Small intestine (tissue), 7 donors: ENCODE data around the gene RAB25. TPM values are rescaled to one million over a fixed set of nuclear protein-coding genes. Genes with fewer than 3 reads are reported as not detected.

Experiments
- DNase-seq, 2 donors: peaks; one replicate each; pipeline versions ENCODE4 v3.0.0 to v3.0.0-alpha.2; 2013
- FAIRE-seq: peaks from 2 replicates; lab custom pipeline; 2012; peaks lifted over from hg19 to GRCh38; lab: Jason Lieb, UNC
- H3K27ac ChIP-seq, 3 donors: one replicate each; pipeline ENCODE4 v1.5.1; 2013; ENCODE audit warnings: low read length in 2 of 3, mild to moderate bottlenecking in 2 of 3, control low read depth in 1 of 3, inconsistent platforms in 1 of 3, low read depth in 1 of 3, moderate library complexity in 1 of 3
- H3K27me3 ChIP-seq, 3 donors: one replicate each; pipeline ENCODE4 v1.6.1; 2013; ENCODE audit warnings: low read length in 3 of 3, inconsistent platforms in 1 of 3; ENCODE audit not compliant: control insufficient read depth in 3 of 3, insufficient read depth in 3 of 3
- H3K36me3 ChIP-seq, 3 donors: one replicate each; pipeline ENCODE4 v1.6.1; 2013; ENCODE audit warnings: low read length in 3 of 3, inconsistent platforms in 1 of 3, low read depth in 1 of 3, mild to moderate bottlenecking in 1 of 3, moderate library complexity in 1 of 3; ENCODE audit not compliant: control insufficient read depth in 3 of 3, insufficient read depth in 2 of 3
- H3K4me1 ChIP-seq, 3 donors: one replicate each; pipeline ENCODE4 v1.6.1; 2013; ENCODE audit warnings: low read length in 2 of 3, inconsistent platforms in 1 of 3, low read depth in 1 of 3, mild to moderate bottlenecking in 1 of 3, moderate library complexity in 1 of 3; ENCODE audit not compliant: control insufficient read depth in 3 of 3, insufficient read depth in 2 of 3
- H3K4me3 ChIP-seq, 3 donors: one replicate each; pipeline ENCODE4 v1.5.1; 2013; ENCODE audit warnings: low read length in 3 of 3, control low read depth in 1 of 3, inconsistent platforms in 1 of 3, low read depth in 1 of 3, mild to moderate bottlenecking in 1 of 3, moderate library complexity in 1 of 3
- H3K9me3 ChIP-seq, 2 donors: one replicate each; pipeline ENCODE4 v1.6.1; 2013; ENCODE audit warnings: low read depth in 1 of 2, low read length in 1 of 2; ENCODE audit not compliant: control insufficient read depth in 2 of 2, insufficient read depth in 1 of 2
- WGBS, 3 donors: extraction: QIAGEN DNeasy Blood & Tissue Kit; methylation state at CpG; one replicate each; pipeline ENCODE4 v1.1.7; 2013; 5-methylcytosine and 5-hydroxymethylcytosine counted together
- polyA plus RNA-seq, 4 donors: library from polyadenylated mRNA; stranded (reverse) in 3 of 4; unstranded in 1 of 4; fragments of 200-250 nt in 3 of 4; fragments of 120-200 nt in 1 of 4; gene quantifications; one replicate each; pipeline versions ENCODE4 v1.2.1 to v1.2.3, GENCODE V29; 2013
- donor health status: healthy with polysubstance abuse.
- donor health status: control.
- donor health status: control.
- donor health status: Bipolar disorder and iron deficiency.
- donor health status: healthy.

The RAB25 gene
- polyA plus RNA-seq, 4 donors, result 140 to 216 (median 169) TPM

- whole genome bisulfite sequencing, 3 donors, result 18 to 55% (median 34%) methylated on average over 3 of the region's 3 CpGs
- H3K36me3 ChIP-seq, result peaks cover 0 to 50% (median 2%) of the 10 kb centered on the region in 3 donors
- H3K4me1 ChIP-seq, result peaks cover 0 to 13% (median 0%) of the 10 kb centered on the region in 3 donors
- H3K9me3 ChIP-seq, result no peaks in the 10 kb centered on the region
- no peak for FAIRE-seq
- peak overlapping the region in 2 of 3 donors; percentile 51 to 68 for H3K4me3 ChIP-seq
- H3K27ac ChIP-seq, result peak overlapping the region; percentile 6 to 72 (median 70)
- no peaks in the 10 kb centered on the region for H3K27me3 ChIP-seq
- peak in 1 of 2 donors; percentile 55 for DNase-seq
Observed at GRCh38 chr1:156062189-156062588, 1.2 kb downstream of the RAB25 start.

DNA sequence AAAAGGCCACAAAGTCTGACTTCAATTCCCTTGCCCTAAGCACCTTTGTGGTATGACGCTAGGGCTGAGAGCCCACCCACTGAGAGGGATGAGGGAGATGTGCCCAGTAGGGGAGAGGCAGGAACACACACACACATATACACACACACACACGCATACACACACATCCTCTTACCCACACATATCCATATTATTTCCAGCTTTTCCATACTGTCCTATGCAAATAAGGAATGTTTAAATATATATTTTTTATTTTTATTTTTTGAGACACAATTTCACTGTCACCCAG, 3.0 kb downstream of the RAB25 start:
- Histone ChIP-seq H3K4me1 (peaks cover 0 to 13% (median 0%) of the 10 kb centered on the region in 3 donors), H3K27me3 (no peaks in the 10 kb centered on the region), H3K9me3 (no peaks in the 10 kb centered on the region), H3K27ac (no peak overlapping the region), H3K4me3 (no peak overlapping the region), H3K36me3 (peaks cover 0 to 55% (median 2%) of the 10 kb centered on the region in 3 donors)
- no peak for DNase-seq
- no peak for FAIRE-seq
- 65 to 74% (median 73%) methylated on average over 2 of the region's 2 CpGs for WGBS, 3 donors

GRCh38 chr1:156064615-156065014, 3.7 kb downstream of the RAB25 start:
- FAIRE-seq (no peak), DNase-seq (no peak)
- Histone ChIP-seq H3K27me3 (no peaks in the 10 kb centered on the region), H3K27ac (no peak overlapping the region), H3K9me3 (no peaks in the 10 kb centered on the region), H3K4me3 (no peak overlapping the region), H3K4me1 (peaks cover 0 to 13% (median 0%) of the 10 kb centered on the region in 3 donors), H3K36me3 (peaks cover 0 to 61% (median 2%) of the 10 kb centered on the region in 3 donors)
- WGBS, 3 donors, result 93 to 94% (median 93%) methylated on average over 2 of the region's 2 CpGs

DNA sequence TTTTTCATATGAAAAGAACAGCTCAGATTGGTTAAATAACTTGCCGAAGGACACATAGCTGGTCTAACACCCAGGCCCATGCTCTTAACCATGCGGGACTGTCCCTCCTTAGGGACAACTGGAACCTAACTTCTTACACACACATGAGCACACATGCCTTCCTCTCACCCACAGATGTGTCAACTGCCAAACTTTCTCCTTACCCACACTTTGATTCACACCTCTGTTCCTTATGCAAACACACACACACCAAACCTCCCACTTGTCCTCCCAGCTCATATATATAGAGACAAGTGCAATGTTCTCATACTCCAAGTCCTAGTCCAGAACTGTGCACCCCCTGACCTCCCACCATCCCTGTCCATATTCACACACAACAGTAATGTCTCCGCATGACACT, 4.3 kb downstream of the RAB25 start:
- Histone ChIP-seq H3K27ac (no peak overlapping the region), H3K4me3 (no peak overlapping the region), H3K9me3 (no peaks in the 10 kb centered on the region), H3K4me1 (peaks cover 0 to 13% (median 0%) of the 10 kb centered on the region in 3 donors), H3K36me3 (peaks cover 0 to 67% (median 2%) of the 10 kb centered on the region in 3 donors), H3K27me3 (no peaks in the 10 kb centered on the region)
- FAIRE-seq (no peak), DNase-seq (no peak)
- 86 to 92% (median 89%) methylated on average over 3 of the region's 3 CpGs for WGBS, 3 donors

DNA sequence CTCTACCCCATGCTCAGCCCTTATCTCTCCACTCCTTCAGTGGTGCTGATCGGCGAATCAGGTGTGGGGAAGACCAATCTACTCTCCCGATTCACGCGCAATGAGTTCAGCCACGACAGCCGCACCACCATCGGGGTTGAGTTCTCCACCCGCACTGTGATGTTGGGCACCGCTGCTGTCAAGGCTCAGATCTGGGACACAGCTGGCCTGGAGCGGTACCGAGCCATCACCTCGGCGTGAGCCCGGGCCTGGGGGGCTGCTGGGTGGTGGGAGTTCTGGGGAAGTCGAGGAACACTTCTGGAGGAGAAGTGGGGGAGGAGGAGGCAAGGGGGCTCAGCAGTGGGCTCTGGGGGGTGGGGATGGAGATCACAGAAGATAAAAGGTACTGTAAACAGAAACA, 4.9 kb downstream of the RAB25 start:
- H3K27ac ChIP-seq, result no peak overlapping the region
- 78 to 89% (median 86%) methylated on average over 16 of the region's 16 CpGs for WGBS, 3 donors
- no peak overlapping the region for H3K4me3 ChIP-seq
- DNase-seq (no peak), FAIRE-seq (no peak)
- peaks cover 0 to 73% (median 2%) of the 10 kb centered on the region in 3 donors for H3K36me3 ChIP-seq
- no peaks in the 10 kb centered on the region for H3K9me3 ChIP-seq
- H3K27me3 ChIP-seq, result no peaks in the 10 kb centered on the region
- H3K4me1 ChIP-seq, result peaks cover 0 to 13% (median 0%) of the 10 kb centered on the region in 3 donors

GRCh38 chr1:156067262-156067661, 6.3 kb downstream of the RAB25 start:
- Histone ChIP-seq H3K36me3 (peaks cover 0 to 86% (median 2%) of the 10 kb centered on the region in 3 donors), H3K4me1 (peaks cover 0 to 13% (median 0%) of the 10 kb centered on the region in 3 donors), H3K27ac (no peak overlapping the region), H3K4me3 (no peak overlapping the region), H3K9me3 (no peaks in the 10 kb centered on the region), H3K27me3 (no peaks in the 10 kb centered on the region)
- FAIRE-seq, result no peak
- no peak for DNase-seq
- WGBS, 3 donors, result 74 to 88% (median 85%) methylated on average over 2 of the region's 2 CpGs

DNA sequence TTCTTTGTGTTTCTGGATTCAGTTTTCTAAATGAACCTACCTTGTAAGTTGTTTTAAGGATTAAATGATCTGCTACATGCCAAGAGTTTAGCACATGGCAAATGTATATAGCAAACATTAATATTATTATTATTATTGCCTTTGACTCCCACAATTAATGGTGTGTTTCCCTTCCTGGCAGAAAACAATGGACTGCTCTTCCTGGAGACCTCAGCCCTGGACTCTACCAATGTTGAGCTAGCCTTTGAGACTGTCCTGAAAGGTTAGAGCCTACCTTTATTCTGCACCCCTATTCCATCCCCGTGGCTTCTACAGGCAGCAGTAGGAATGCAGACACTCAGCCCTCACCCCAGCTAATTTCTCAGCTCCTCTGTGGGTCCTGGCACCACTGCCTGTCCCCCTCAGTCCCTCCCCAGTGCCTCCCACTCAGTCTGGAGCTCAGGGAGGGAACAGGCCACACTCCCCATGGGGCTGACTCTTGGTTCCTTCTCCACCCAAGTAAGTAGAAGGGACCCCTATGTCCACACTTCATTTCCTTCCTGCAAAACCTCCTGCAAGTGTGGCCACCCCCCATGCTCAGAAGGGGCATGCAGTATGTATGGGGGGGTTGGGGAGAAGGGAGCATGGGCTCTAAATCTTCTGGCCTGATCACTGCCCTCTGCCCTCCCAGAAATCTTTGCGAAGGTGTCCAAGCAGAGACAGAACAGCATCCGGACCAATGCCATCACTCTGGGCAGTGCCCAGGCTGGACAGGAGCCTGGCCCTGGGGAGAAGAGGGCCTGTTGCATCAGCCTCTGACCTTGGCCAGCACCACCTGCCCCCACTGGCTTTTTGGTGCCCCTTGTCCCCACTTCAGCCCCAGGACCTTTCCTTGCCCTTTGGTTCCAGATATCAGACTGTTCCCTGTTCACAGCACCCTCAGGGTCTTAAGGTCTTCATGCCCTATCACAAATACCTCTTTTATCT, 8.8 kb downstream of the RAB25 start:
- FAIRE-seq (no peak), DNase-seq (no peak)
- Histone ChIP-seq H3K4me1 (peaks cover 0 to 10% (median 0%) of the 10 kb centered on the region in 3 donors), H3K27me3 (no peaks in the 10 kb centered on the region), H3K9me3 (no peaks in the 10 kb centered on the region), H3K36me3 (peaks cover 0 to 85% (median 2%) of the 10 kb centered on the region in 3 donors), H3K4me3 (no peak overlapping the region), H3K27ac (no peak overlapping the region)
- 79 to 95% (median 80%) methylated on average over 3 of the region's 3 CpGs for WGBS, 3 donors

GRCh38 chr1:156070548-156070947, 9.6 kb downstream of the RAB25 start:
- Histone ChIP-seq H3K27ac (no peak overlapping the region), H3K4me1 (peaks cover 0 to 10% (median 0%) of the 10 kb centered on the region in 3 donors), H3K27me3 (no peaks in the 10 kb centered on the region), H3K4me3 (no peak overlapping the region), H3K36me3 (peaks cover 0 to 83% (median 2%) of the 10 kb centered on the region in 3 donors), H3K9me3 (no peaks in the 10 kb centered on the region)
- FAIRE-seq, result no peak
- no peak for DNase-seq
- 67 to 70% (median 69%) methylated on average over 4 of the region's 4 CpGs for WGBS, 3 donors
